Frontal cortex (tissue), 4 donors: ENCODE measurements around the gene ATF2. TPM values are rescaled to one million over a fixed set of nuclear protein-coding genes. Genes with fewer than 3 reads are reported as not detected.
"Not testable (repeated sequence)": the region's sequence is repeated elsewhere in the genome, so short reads cannot be mapped to it uniquely, and the experiment has no call there.

Experiments
- DNase-seq, 2 donors: peaks; one replicate each; pipeline ENCODE4 v3.0.0; 2012; ENCODE audit warnings: low spot score in 2 of 2
- FAIRE-seq: peaks from 2 replicates; lab custom pipeline; 2012; peaks lifted over from hg19 to GRCh38; lab: Jason Lieb, UNC
- total RNA-seq: library from RNA; depleted of rRNA; stranded (reverse); fragments of >200 nt; gene quantifications from one replicate; pipeline ENCODE4 v1.2.3, GENCODE V29; 2014
- donor health status: control.
- donor health status: control.
- donor health status: control.

Gene ATF2
- total RNA-seq, 1 donor from 2014 or later: 141 TPM

DNA sequence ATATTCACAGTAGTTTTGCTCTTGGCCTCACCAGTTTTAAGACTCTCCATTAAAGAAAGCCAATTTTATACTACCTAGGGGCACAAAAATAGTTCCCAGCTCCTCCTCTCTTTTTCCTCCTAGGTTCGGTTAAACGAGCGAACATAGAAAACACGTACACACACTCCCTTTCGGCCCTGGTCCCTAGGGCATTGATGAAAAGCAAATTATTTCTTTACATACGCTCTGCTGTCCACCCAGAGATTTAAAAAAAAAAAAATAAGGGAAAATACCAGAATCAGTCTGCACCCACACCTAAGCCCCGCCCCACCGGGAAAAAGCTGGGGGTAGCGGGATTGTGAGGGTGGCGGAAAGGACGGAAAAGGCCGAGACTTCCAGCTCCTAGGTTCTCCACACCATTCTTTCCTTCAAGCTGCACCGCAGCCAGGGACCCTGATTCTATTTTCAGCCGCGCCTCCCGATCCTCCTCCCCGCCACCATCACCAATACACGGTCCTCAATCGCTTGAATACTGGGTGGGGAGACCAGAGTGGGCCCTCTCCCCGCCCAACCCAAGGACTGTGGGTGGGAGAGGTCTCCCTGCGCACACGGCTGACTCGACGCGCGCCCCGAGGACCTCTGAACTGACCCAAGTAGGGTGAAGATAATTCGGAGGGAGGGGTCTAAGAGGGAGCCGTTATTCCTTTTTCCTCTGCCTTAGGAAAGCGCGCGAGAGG lies 769 bp downstream of the ATF2 start:
- FAIRE-seq: no peak
- DNase-seq: peak in 1 of 2 donors; percentile 18

DNA sequence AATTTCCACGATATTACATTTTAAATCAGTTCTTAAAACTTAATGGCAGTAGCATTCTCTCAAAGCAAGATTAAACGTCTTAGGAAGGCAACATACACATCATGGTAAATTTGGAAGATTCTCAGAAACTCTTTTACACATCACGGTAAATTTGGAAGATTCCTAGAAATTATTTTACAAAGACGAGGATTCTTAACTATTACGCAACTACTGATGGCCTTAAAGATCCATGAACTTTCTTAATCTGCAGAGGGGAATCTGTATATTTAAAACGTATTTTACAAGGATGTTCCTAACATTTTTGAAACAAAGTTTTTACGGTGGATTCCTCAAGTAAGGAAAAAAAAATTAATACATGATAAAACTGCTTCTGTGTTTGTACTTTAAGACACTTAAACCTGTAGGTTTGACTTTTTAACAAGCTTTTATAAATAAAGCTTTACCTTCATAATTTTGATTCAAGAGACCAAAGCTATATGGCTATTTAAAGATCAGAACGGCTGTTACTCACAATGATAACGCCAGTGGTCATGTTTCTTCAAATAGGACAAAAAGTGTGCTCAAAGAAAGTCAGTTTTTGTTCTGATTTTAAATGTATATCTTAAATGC lies 1.7 kb downstream of the ATF2 start:
- DNase-seq (no peak), FAIRE-seq (no peak)

DNA sequence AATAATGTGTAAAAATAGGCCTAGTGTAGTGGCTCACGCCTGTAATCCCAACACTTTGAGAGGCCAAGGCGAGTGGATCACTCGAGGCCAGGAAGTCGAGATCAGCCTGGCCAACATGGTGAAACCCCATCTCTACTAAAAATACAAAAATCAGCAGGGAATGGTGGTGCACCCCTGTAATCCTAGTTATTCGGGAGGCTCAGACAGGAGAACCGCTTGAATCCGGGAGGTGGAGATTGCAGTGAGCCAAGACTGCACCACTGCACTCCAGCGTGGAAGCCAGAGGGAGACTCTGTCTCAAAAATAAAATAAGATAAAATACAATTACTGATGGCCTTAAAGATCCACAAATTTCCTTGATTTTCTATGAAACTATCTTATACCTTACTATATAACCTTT lies 3.8 kb downstream of the ATF2 start:
- DNase-seq: no peak
- no peak for FAIRE-seq

DNA sequence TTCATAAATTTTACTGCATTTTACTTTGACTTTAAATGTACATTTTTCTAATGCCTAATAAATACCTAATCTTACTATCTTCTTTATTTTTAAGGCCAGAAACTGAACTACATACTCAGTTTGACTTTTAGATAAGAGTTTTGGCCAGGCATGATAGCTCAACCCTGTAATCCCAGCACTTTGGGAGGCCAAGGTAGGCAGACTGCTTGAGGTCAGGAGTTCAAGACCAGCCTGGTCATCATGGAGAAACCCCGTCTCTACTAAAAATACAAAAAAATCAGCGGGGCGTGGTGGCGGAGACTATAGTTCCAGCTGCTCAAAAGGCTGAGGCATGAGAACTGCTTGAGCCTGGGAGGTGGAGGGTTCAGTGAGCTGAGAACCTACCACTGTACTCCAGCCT lies 9.1 kb downstream of the ATF2 start:
- DNase-seq: no peak
- FAIRE-seq: no peak

DNA sequence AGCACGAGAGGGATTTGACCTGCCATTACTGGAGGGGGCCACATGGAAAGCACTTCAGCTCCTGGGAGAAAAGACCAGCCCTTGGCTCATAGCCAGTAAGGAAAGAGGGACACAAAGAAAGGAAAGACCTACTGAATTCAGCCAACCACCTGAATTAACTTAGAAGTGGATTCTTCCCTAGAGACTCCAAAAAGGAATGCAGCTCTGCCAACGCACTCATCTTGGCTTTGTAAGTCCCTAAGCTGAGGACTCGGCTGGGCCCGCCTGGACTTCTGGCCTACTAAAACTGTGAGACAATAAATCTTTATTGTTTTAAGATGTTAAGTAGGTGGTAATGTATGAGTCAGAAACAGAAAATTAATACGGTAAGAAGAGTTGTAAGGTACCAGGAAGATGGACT lies 11.5 kb downstream of the ATF2 start:
- DNase-seq: no peak

DNA sequence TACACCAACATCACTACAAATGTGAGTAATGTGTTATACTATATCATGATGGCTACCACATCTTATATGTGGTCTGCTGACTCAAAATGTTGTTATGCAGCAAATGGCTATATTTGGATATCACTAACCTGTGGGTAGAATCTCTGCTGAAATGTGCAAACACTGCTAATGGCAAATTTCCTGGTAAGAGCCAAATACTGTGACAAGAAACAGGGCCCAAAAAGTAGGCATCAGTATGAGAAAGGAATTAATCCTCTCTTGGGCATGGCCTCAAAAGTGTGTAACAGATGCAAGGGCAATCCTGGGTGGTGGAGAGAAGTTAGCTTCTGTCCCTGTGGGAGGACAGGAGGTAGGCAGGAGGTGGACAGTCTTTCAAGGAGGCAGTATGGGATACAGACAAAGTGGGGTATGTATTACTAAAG lies 13.3 kb downstream of the ATF2 start:
- FAIRE-seq: no peak
- no peak for DNase-seq

More for the DNA sequence above, 11.5 kb downstream of the ATF2 start:
- no peak for FAIRE-seq

DNA sequence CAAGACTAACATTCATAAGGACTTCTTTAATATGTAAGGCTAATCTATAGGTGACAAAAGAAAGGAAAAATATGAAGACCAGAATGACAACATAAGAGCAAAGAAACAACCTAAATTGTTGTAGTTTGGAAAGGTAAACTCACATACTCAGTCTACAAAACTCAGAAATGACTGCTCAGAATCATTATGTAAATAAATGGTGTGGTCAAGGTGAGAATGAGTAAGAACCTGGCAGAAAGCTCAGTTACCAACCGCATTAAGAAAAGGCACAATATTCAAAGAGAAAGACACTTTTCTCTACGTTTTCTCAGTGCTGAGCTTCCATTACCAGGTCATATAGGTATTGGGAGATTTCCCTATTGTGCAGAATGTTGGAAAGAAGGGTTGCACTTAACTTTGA lies 15.8 kb downstream of the ATF2 start:
- no peak for DNase-seq
- FAIRE-seq: no peak

DNA sequence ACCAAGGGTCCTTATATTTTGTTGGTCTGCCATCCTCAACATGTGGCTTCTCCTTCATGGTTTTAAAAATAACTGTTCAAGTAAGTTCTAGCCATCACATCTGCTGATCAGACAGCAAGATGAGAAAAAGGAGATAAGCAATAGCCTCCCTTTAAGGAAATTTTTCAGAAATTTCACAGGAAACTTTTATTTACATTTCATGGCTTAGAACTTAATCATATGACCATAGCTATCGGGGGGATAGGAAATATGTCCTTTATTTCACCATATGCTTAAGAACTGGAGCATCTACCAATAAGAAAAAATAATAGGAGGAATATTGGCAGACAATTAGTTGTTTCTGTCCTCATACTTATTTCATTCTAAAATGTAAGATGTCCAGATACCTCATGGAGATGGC lies 16.2 kb downstream of the ATF2 start:
- FAIRE-seq (no peak), DNase-seq (no peak)

DNA sequence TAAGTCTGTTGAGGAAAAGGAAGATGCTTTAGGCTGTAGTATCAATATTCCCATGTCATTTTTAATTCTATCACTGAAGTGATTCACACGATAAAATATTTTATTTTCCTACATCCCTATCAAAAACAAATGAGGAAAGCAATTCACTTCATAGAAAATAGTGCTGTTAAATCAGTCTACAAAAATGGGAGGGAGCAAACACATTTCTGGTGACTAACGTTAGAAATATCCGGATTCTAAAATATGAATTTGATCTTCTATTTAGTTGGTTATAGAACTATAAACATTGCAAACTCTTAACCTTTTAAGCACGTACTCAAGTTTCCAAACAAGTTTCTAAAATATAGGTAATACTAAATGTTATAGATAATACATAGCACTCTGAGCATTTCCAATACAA lies 20.8 kb downstream of the ATF2 start:
- peak; percentile 28 for FAIRE-seq

DNA sequence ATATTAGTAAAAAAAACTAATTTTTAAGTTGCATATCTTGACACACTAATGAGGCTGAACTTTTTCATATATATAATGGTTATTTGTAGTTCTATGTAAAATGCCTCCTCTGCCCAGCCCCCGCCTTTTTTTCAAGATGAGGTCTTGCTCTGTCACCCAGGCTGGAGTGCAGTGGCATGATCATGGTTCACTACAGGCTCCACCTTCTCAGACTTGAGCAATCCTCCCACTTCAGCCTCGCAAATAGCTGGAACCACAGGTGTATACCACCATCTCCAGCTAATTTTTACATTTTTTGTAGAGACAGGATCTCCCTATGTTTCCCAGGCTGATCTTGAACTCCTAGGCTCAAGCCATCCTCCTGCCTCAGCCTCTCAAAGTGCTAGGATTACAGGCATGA lies 24.3 kb downstream of the ATF2 start:
- FAIRE-seq (no peak), DNase-seq (no peak)

More for the DNA sequence above, 20.8 kb downstream of the ATF2 start:
- DNase-seq: no peak

DNA sequence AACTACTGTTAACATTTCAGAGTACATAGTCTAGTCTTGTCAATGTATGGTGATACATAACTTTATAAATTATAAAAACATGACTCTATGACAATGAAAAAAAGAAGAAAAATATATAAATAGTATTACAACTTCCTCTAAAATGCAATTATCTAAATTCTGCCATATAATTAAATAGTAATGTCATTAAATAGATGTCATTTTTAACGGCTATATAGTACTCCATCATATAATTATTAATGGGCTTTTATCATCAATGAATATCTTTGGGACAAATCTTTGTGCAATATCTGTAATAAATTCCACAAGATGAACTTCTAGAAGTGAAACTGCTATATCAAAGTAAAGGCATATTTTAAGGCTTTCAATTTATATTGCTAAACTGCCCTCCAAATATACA lies 24.8 kb downstream of the ATF2 start:
- DNase-seq (no peak), FAIRE-seq (no peak)

DNA sequence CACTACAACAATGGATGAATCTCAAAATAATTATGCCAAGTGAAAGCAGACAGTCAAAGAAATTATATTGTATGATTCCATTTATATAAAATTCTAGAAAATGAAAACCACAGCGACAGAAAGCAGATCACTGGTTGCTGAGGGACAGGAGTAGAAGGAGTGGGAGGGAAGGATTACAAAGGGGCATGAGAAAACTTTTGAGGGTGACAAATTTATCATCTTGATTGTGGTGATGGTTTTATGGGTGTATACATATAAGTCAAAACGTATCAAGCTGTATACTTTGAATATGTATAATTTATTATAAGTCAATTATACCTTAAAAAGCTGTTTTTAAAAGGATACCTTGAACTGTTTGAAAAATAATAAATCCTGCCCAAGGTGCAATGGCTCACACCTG lies 27.7 kb downstream of the ATF2 start:
- no peak for DNase-seq
- no peak for FAIRE-seq

DNA sequence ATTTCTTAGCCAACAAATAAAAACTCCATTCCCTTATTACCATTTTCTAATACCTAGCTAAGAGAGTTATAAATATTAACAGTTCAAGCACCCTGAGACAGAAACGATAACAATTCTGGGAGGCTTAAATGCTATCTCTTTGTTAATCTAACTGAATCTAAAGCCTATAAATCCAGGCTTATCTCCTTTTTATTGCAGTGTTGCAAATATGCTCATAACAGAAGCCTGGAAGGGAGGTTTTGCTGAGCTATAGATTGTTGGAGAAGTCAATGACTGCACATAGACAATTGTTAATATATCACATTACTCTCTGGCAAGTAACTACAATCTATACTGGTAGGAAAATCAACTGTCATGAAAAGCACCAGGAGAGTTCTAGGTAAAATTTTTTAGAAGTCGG lies 30.2 kb downstream of the ATF2 start:
- no peak for FAIRE-seq
- no peak for DNase-seq

DNA sequence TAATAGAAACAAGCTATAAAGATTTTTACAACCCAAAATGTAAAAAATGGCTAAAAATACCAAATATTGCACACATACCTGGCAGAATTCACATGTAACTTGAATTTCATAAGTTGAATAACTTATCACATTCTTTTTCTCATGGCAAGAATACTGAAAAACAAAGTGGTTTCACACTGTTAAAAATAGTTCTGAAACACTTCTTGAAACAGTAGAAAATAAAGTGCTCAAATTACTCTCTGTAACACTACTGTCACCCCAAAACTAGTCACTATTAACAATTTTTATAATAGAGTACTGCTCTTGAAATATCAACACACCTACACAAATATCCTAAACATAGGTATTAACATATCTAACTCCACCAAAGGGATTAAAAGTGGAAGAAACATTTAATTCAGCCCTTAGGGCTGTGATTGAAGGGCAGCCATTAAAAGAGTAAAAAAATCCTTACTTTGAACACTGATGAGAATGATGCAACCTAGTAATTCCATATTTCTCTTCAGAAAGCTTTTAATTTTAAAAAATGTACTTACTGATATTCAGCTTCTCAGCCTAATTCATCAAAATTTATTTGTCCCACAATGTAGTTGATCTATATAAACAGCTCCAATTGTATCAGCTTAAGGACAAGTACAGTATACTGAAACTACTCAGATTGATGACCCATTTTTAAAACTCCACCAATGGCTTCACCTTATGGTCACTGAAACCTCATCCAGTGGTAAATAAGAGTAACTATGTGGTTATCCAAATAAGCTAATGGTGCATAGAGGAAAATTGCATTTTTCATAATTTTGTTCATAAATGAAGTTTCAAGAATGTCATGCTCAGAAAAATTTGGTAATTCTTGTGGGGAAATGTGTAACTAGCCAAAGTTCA lies 31.4 kb downstream of the ATF2 start:
- FAIRE-seq (no peak), DNase-seq (no peak)

DNA sequence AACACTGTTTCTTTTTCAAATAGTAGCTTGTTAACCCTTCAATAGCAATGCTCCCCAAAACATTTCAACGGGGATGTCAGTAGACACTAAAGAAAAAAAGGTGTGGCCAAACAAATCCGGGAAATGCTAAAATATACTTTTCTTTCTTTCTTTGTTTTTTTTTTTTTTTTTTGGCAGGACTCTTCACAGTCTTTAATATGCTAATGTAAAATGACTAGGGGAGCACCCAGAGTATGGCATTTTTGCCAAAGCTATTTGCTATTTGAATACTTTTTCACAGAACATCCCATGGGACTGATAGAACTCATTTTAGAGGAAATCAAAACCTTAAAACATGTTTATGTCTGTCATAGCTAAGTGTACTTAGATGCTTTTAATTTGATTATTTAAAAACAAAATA lies 32.1 kb downstream of the ATF2 start:
- FAIRE-seq (no peak), DNase-seq (no peak)

DNA sequence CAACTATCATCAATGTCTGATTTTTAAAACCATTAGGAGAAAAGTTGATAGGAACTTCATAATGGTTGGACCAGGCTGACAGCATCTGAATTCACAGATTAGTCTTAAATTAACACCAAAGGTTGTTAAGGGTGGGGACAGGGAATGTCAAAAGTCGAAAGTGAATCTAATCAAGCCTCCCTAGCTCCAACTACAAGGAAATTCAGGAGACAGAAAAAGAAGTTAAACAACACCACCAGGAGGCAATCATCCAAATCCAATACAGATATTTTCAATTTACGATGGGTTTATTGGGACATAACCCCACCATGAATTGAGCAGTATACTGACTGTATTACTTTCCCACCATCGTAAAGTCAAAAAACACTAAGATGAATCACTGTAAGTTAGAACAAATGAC lies 32.8 kb downstream of the ATF2 start:
- FAIRE-seq (no peak), DNase-seq (no peak)

DNA sequence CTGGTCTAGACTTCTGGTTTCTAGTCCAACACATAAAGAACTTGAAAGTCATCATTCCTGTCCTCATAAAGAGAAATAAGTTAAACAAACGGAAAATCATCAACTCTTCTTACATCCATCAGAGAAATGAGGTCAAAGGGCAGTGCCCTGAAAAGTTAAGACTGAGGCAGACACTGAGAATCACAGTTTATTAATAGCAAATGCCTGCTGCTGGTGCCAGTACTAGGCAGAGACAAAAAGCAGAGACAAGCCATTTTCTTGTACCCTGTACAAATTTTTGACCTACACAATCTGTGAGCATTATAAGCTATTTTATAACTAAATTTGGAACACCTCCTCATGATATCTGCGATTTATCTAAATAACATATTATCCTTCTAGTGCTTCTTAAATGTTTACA lies 36.8 kb downstream of the ATF2 start:
- no peak for FAIRE-seq

DNA sequence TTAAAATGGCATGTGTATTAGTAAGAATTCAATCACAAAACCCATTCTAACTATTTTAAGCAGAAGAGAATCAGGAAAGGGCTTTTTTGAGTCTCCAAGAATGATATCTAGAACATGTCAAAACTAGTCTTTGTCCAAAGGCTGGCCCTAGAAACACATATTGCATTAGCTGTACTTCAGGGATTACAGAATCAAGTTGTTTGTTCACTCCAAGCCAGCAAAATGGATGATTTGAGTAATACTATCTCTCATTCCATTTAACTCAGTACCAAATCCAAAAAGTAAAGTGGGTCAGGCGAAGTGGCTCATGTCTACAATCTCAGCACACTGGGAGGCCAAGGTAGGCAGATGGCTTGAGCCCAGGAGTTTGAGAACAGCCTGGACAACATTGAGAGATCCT lies 41.3 kb downstream of the ATF2 start:
- no peak for FAIRE-seq
- DNase-seq: no peak

More for the DNA sequence above, 36.8 kb downstream of the ATF2 start:
- no peak for DNase-seq

DNA sequence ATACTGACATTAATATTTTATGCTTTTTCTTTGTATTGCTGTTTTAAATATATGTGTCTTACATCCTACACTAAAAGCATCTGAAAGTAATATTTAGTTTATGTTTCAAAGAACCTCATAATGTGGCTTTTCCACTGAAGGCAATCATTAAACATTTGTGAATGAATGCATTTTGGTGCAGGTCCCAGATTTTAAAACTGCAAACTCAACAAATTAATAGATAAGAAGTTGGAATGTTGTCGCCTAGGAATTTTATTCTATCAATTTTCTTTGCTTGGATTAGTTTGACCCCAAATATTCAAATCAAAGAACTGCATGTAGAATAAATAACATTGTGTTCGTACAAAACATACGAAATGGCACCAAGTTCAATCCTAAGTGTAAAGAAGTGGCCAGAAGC lies 44.7 kb downstream of the ATF2 start:
- FAIRE-seq (no peak), DNase-seq (no peak)

DNA sequence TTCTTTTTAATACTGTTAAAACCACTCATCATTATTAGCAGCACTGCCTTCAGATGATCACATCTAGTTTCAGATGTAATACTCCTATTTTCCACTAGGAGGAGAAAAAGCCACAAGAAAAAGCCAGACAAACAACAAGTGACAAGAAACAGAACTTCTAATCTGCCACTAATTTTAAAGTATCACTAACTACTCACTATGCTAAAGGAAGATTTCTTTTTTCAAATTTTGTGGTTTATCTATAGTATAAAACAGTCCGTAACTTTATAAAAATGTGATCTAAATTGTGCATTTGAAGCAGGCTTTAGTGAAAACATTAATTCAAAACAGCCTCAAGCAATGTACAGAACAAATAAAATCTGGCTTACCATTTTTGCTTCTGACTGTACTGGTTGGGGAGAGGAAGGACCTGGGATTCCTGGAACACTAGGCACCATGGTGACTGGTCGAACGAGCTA lies 56.8 kb downstream of the ATF2 start:
- FAIRE-seq (peak; percentile 92), DNase-seq (peak; percentile 16 to 17)

DNA sequence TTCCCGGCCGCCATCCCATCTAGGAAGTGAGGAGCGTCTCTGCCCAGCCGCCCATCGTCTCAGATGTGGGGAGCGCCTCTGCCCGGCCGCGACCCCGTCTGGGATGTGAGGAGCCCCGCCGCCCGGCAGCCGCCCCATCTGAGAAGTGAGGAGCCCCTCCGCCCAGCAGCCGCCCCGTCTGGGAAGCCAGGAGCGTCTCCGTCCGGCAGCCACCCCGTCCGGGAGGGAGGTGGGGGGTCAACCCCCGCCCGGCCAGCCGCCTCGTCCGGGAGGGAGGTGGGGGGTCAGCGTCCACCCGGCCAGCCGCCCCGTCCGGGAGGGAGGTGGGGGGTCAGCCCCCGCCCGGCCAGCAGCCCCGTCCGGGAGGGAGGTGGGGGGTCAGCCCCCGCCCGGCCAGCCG lies 59.9 kb downstream of the ATF2 start:
- FAIRE-seq, DNase-seq: not testable (repeated sequence)
